ENCODE data around the gene WWP2.
"Not testable (repeated sequence)": the region's sequence is repeated elsewhere in the genome, so short reads cannot be mapped to it uniquely, and the experiment has no call there.

WWP2 gene

DNA sequence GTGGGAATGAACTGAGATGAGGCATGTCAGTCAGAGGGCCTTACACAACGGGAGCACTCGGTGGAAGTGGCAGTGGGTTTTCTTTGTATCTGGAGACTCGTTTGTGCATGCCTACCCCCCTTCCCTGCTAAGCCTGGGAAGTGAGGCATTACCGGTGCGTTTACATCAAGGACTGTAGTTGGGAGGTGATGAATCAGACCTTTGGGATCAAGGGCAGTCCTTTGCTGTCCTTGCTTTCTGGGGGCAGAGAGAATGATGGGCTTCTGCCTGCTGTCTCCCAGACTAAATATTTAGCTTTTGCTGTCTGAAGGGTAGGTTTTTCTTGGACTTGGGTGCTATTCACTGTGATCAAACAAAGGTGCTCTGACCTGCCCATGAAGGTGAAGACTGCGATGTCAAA lies 83.0 kb downstream of the WWP2 start:
- H3K4me3 ChIP-seq (ENCODE audit: low read depth, low read length) = no peak overlapping the region
- TF ChIP-seq, protein P1, sequence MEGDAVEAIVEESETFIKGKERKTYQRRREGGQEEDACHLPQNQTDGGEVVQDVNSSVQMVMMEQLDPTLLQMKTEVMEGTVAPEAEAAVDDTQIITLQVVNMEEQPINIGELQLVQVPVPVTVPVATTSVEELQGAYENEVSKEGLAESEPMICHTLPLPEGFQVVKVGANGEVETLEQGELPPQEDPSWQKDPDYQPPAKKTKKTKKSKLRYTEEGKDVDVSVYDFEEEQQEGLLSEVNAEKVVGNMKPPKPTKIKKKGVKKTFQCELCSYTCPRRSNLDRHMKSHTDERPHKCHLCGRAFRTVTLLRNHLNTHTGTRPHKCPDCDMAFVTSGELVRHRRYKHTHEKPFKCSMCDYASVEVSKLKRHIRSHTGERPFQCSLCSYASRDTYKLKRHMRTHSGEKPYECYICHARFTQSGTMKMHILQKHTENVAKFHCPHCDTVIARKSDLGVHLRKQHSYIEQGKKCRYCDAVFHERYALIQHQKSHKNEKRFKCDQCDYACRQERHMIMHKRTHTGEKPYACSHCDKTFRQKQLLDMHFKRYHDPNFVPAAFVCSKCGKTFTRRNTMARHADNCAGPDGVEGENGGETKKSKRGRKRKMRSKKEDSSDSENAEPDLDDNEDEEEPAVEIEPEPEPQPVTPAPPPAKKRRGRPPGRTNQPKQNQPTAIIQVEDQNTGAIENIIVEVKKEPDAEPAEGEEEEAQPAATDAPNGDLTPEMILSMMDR (IDR thresholded peaks at IDR 0.05; ENCODE audit: low read depth, low read length) = no peak

DNA sequence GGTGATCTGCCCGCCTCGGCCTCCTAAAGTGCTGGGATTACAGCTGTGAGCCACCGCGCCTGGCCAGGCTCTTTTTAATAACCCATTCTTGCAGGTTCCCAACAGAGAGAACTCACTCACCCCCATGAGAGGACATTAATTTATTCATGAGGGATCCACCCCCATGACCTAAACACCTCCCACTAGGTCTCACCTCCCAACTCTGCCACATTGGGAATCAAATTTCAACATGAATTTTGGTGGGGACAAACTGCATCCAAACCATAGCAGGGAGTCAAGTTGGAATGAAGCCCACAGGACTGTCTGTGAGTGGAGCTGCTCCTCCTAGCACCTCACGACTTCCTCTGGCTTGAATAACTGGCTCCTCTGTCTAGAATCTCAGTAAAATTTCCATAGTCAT lies 85.5 kb downstream of the WWP2 start:
- TF ChIP-seq, protein P1 (IDR thresholded peaks at IDR 0.05; ENCODE audit: low read depth, low read length) = no peak
- no peak overlapping the region for H3K4me3 ChIP-seq (ENCODE audit: low read depth, low read length)

DNA sequence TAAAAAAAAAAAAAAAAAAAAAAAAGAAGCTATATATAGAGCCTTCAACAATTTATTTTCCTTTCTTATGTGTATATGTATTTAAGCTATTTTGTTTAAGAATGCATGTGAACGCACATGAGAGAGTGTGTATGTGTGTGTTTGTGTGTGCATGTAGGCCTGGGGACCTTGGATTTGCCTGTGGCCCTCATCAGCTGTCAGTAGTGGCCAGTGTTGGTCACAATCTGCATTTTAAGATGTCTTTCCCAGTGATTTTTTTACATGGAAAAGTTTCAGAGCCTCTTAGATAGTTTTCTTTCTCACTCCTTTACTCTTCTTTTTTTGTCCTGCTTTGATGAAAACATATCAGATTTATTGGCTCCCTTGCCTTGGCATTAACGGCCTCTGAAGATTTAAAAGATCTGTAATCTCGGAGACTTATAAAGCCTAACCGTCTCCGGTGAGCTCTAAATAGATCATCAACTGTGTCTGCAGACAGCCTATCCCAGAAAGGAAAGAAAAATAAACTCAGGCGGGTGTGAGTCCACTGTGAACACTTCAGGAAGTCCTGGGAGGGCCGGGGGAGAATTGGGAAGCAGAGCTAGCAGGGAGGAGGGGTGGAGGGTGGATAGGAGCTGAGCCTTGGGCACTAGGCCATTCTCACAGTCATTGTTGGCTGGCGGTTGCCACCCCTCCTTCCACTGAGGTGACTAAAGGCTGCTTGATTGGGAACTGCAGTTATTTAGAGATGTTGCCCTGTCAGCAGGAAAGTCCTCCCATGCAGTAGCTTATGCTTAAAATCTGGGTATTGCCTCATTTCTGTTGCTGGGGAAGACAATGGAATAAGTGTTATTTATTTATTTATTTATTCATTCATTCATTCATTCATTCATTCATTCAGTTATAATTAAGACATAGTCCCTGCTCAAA lies 86.8 kb downstream of the WWP2 start:
- no peak overlapping the region for H3K4me3 ChIP-seq (ENCODE audit: low read depth, low read length)

DNA sequence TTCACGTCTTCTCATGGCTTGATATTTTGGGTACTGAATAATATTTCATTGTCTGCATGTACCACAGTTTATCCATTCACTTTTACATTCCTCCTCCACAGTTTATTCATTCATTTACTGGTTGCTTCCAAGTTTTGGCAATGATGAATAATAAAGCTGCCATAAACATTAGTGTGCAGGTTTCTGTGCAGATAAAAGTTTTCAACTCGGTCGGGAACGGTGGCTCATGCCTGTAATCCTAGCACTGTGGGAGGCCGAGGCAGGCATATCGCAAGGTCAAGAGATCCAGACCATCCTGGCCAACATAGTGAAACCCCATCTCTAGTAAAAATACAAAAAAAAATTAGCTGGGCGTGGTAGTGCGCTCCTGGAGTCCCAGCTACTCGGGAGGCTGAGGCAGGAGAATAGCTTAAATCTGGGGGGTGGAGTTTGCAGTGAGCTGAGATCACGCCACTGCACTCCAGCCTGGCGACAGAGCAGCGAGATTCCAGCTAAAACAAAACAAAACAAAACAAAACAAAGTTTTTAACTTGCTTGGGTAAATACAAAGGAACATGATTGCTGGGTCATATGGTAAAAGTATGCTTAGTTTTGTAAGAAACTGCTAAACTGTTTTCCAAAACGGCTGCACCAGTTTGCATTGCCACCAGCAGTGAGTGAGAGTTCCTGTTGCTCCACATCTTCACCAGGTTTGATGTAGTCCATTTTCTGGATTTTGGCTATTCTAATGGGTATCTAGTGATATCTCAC lies 89.5 kb downstream of the WWP2 start:
- TF ChIP-seq, protein P1 (IDR thresholded peaks at IDR 0.05; ENCODE audit: low read depth, low read length) = no peak

More for the DNA sequence above, 86.8 kb downstream of the WWP2 start:
- TF ChIP-seq, protein P1 (IDR thresholded peaks at IDR 0.05; ENCODE audit: low read depth, low read length) = no peak

DNA sequence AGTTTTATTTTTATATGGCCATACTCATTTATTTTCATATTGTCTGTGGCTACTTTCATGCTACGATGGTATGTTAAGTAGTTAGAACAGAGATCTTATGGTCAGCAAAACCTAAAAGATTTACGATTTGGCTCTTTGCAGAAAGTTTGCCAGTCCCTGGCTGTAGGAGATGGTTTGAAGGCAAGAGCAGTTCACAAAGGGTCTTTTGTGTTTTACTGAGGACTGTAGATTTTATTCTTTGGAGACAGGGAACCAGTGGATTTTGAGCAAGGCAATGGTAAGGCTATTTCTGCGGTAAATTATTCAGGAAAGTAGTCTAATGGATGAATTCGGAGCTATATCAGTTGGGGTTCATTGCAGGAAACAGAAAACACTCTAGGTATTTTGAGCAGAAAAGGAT lies 90.7 kb downstream of the WWP2 start:
- TF ChIP-seq, protein P1 (IDR thresholded peaks at IDR 0.05; ENCODE audit: low read depth, low read length) = no peak
- H3K4me3 ChIP-seq (ENCODE audit: low read depth, low read length) = no peak overlapping the region

More for the DNA sequence above, 89.5 kb downstream of the WWP2 start:
- H3K4me3 ChIP-seq (ENCODE audit: low read depth, low read length) = no peak overlapping the region

DNA sequence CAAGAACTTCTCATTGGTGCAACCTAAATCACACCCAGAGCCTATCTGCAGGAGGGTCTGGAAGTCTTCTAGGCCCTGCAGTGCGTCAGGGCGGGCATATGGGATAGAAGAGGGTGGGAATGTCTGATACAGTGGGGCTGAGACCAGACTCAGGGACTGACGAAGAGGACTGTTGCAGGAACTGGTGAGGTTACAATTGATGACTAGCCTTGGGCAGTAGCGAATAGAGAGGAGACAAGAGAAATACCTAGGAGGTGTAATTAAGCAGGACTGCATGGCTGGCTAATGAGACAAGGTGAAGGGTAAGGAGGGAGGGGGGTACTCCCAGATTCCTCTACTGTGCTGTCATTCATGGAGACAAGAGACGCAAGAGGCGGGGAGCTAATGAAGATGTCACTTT lies 91.3 kb downstream of the WWP2 start:
- no peak overlapping the region for H3K4me3 ChIP-seq (ENCODE audit: low read depth, low read length)

DNA sequence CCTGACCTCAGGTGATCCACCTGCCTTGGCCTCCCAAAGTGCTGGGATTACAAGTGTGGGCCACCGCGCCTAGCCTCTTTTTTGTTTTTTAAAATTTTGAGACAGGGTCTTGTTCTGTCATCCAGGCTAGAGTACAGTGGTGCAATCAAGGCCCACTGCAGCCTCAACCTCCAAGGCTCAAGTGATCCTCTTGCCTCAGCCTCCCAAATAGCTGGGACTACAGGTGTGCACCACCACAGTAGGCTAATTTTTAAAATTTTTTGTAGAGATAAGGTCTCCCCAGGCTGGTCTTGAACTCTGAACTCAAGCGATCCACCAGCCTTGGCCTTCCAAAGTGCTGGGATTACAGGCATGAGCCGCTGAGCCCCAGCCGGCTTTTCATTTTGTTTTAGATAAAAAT lies 92.6 kb downstream of the WWP2 start:
- not testable (repeated sequence) for H3K4me3 ChIP-seq (ENCODE audit: low read depth, low read length)

More for the DNA sequence above, 91.3 kb downstream of the WWP2 start:
- TF ChIP-seq, protein P1 (IDR thresholded peaks at IDR 0.05; ENCODE audit: low read depth, low read length) = no peak
